BLaER1 treated with 17β-estradiol and CSF1 and Interleukin-3, amounts not matched to agents 10 nM and 100 nM (cell line): ENCODE measurements around the gene C1orf232.

Source experiments
- H3K27ac ChIP-seq, 11 experiments: shearing (Covaris generic); formaldehyde crosslinking; 2 replicates each; pipeline ENCODE4 v1.8.1; 2022
- H3K27me3 ChIP-seq, 11 experiments: shearing (Covaris generic); formaldehyde crosslinking; 2 replicates each; pipeline ENCODE4 v1.8.1; 2022
- H3K36me3 ChIP-seq, 11 experiments: shearing (Covaris generic); formaldehyde crosslinking; 2 replicates each; pipeline ENCODE4 v1.8.1; 2022
- H3K4me1 ChIP-seq, 10 experiments: shearing (Covaris generic); formaldehyde crosslinking; 2 replicates each; pipeline ENCODE4 v1.8.1; 2022
- H3K4me2 ChIP-seq, 11 experiments: shearing (Covaris generic); formaldehyde crosslinking; 2 replicates each; pipeline ENCODE4 v1.8.1; 2022
- H3K4me3 ChIP-seq, 10 experiments: shearing (Covaris generic); formaldehyde crosslinking; 2 replicates each; pipeline ENCODE4 v1.8.1; 2022
- H3K9ac ChIP-seq, 11 experiments: shearing (Covaris generic); formaldehyde crosslinking; 2 replicates each; pipeline ENCODE4 v1.8.1; 2022
- H3K9me3 ChIP-seq, 11 experiments: shearing (Covaris generic); formaldehyde crosslinking; replicated peaks in 1 of 11; 2 replicates each; pipeline ENCODE4 v1.8.1; 2022
- H4K20me1 ChIP-seq, 11 experiments: shearing (Covaris generic); formaldehyde crosslinking; 2 replicates each; pipeline ENCODE4 v1.8.1; 2022
- Cebpa-rat ChIP-seq, 11 experiments: shearing (Covaris generic); IDR thresholded peaks; 2 replicates each; pipeline ENCODE4 v1.8.1; 2022

Gene C1orf232

DNA sequence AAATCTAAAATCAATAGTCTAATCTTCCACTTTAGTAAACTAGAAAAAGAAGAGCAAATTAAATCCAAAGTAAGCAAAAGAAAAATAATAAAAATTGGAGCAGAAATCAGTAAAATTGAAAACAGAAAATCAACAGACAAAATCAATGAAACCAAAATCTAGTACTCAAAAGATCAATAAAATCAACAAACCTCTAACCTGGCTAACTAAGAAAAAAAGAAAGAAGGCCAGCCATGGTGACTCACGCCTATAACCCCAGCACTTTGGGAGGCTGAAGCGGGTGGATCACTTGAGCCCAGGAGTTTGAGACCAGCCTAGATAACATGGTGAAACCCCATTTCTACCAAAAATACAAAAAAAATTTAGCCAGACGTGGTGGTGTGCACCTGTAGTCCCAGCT lies 34.3 kb downstream of the C1orf232 start:
- no peak for TF ChIP-seq Cebpa-rat (IDR thresholded peaks at IDR 0.05)
- peaks cover 0 to 23% (median 14%) of the 10 kb centered on the region in 10 experiments; a peak in 13 of 20 replicates for H3K4me1 ChIP-seq
- no peak overlapping the region for H3K27ac ChIP-seq
- H3K36me3 ChIP-seq = no peaks in the 10 kb centered on the region
- peaks cover 7 to 14% (median 10%) of the 10 kb centered on the region in 11 experiments; a peak in 20 of 22 replicates for H3K9me3 ChIP-seq
- H4K20me1 ChIP-seq = no peaks in the 10 kb centered on the region
- H3K4me2 ChIP-seq = no peak overlapping the region
- no peak overlapping the region for H3K9ac ChIP-seq
- H3K4me3 ChIP-seq = no peak overlapping the region
- H3K27me3 ChIP-seq = no peaks in the 10 kb centered on the region

GRCh38 chr1:26132834-26133167 lies 36.0 kb downstream of the C1orf232 start:
- Histone ChIP-seq H3K9ac (no peak overlapping the region), H3K27me3 (no peaks in the 10 kb centered on the region), H3K9me3 (peaks cover 7 to 14% (median 10%) of the 10 kb centered on the region in 11 experiments; a peak in 20 of 22 replicates), H3K4me2 (no peak overlapping the region), H3K36me3 (no peaks in the 10 kb centered on the region), H3K4me1 (peaks cover 8 to 20% (median 15%) of the 10 kb centered on the region in 10 experiments), H3K27ac (no peak overlapping the region), H4K20me1 (no peaks in the 10 kb centered on the region), H3K4me3 (no peak overlapping the region)
- no peak for TF ChIP-seq Cebpa-rat (IDR thresholded peaks at IDR 0.05)

DNA sequence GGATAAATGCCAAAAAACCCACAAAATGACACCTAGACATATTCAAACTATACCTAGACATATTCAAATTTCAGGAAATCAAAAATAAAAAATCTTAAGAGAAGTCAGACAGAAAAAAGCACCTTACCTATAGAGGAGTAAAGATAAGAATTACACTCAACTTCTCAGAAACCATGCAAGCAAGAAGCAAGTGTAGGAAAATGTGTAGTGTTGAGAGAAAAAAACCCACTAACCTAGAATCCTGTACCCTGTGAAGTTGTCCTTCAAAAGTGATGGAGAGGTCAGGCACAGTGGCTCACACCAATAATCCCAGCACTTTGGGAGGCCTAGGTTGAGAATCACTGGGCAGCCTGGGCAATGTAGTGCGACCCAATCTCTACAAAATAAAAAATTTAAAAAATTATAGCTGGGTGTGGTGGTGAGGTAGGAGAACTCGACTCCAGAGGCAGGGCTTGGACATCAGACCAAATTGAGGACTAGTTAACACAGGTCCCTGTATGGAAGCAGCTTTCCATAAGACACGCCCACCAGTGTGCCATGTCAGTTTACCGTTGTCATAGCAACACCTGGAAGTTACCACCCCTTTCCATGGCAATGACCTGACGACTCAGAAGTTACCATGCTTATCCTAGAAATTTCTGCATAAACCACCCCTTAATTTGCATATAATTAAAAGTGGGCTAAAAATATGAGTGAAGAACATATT lies 36.5 kb downstream of the C1orf232 start:
- Histone ChIP-seq H3K9me3 (peaks cover 7 to 14% (median 10%) of the 10 kb centered on the region in 11 experiments; a peak in 20 of 22 replicates), H3K4me1 (peaks cover 13 to 21% (median 18%) of the 10 kb centered on the region in 10 experiments), H3K4me2 (no peak overlapping the region), H4K20me1 (no peaks in the 10 kb centered on the region), H3K36me3 (no peaks in the 10 kb centered on the region), H3K9ac (no peak overlapping the region), H3K27me3 (no peaks in the 10 kb centered on the region), H3K27ac (no peak overlapping the region), H3K4me3 (no peak overlapping the region)
- no peak for TF ChIP-seq Cebpa-rat (IDR thresholded peaks at IDR 0.05)

- no peak for TF ChIP-seq Cebpa-rat (IDR thresholded peaks at IDR 0.05)
- no peak overlapping the region for H3K9ac ChIP-seq
Observed at GRCh38 chr1:26130695-26131094, 38.1 kb downstream of the C1orf232 start.

DNA sequence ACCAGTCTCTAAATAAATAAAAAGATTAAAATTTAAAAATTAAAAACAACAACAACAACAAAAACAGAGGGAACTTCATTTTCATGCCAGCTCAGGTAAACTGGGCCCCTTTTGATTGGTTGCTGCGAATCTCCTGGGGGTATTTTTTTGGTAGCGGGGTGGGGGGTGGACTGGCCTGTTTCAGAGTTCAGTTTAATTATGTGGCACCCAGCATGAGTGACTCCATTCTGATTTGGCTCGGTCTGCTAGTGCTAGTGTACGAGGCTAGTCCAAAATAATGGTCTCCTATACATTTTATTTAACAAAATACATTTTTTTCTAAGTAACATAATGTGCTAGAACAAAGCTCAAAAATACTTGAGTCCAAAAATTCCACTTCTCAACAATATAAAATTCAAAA lies 39.0 kb downstream of the C1orf232 start:
- H3K4me3 ChIP-seq = no peak overlapping the region
- no peak for TF ChIP-seq Cebpa-rat (IDR thresholded peaks at IDR 0.05)
- H3K4me1 ChIP-seq = peaks cover 35 to 46% (median 40%) of the 10 kb centered on the region in 10 experiments
- no peaks in the 10 kb centered on the region for H4K20me1 ChIP-seq
- H3K27me3 ChIP-seq = no peaks in the 10 kb centered on the region
- no peak overlapping the region for H3K4me2 ChIP-seq
- no peaks in the 10 kb centered on the region for H3K36me3 ChIP-seq
- H3K27ac ChIP-seq = no peak overlapping the region
- peaks cover 3 to 9% (median 5%) of the 10 kb centered on the region in 11 experiments; a peak in 19 of 22 replicates for H3K9me3 ChIP-seq
- no peak overlapping the region for H3K9ac ChIP-seq

More at GRCh38 chr1:26130695-26131094, 38.1 kb downstream of the C1orf232 start:
- no peak overlapping the region for H3K4me2 ChIP-seq
- H4K20me1 ChIP-seq = no peaks in the 10 kb centered on the region
- peaks cover 28 to 36% (median 31%) of the 10 kb centered on the region in 10 experiments for H3K4me1 ChIP-seq
- no peaks in the 10 kb centered on the region for H3K27me3 ChIP-seq
- peaks cover 7 to 14% (median 10%) of the 10 kb centered on the region in 11 experiments; a peak in 20 of 22 replicates for H3K9me3 ChIP-seq
- H3K4me3 ChIP-seq = no peak overlapping the region
- H3K27ac ChIP-seq = no peak overlapping the region
- no peaks in the 10 kb centered on the region for H3K36me3 ChIP-seq

- H3K36me3 ChIP-seq = peaks cover 0 to 21% (median 8%) of the 10 kb centered on the region in 11 experiments; a peak in 11 of 22 replicates
- TF ChIP-seq Cebpa-rat (IDR thresholded peaks at IDR 0.05) = no peak
- H3K4me2 ChIP-seq = peak overlapping the region; percentile 76 to 88 (median 78)
- no peaks in the 10 kb centered on the region for H3K9me3 ChIP-seq
- H3K4me1 ChIP-seq = peaks cover 41 to 68% (median 50%) of the 10 kb centered on the region in 10 experiments
- H4K20me1 ChIP-seq = no peaks in the 10 kb centered on the region
- peak overlapping the region in 4 of 10 experiments; percentile 4 to 35 (median 20); a peak in 3 of 20 replicates for H3K4me3 ChIP-seq
- peak overlapping the region in 10 of 11 experiments; percentile 37 to 90 (median 84); a peak in 19 of 22 replicates for H3K27ac ChIP-seq
- peak overlapping the region in 10 of 11 experiments; percentile 25 to 73 (median 66); a peak in 20 of 22 replicates for H3K9ac ChIP-seq
- no peaks in the 10 kb centered on the region for H3K27me3 ChIP-seq
Observed at GRCh38 chr1:26127235-26128163, 41.3 kb downstream of the C1orf232 start.

- H4K20me1 ChIP-seq = no peaks in the 10 kb centered on the region
- peak overlapping the region in 10 of 11 experiments; percentile 39 to 73 (median 66); a peak in 19 of 22 replicates for H3K9ac ChIP-seq
- TF ChIP-seq Cebpa-rat (IDR thresholded peaks at IDR 0.05) = peak in 9 of 11 experiments; percentile 74 to 95 (median 83); a peak in 17 of 22 replicates
- H3K27ac ChIP-seq = peak overlapping the region in 10 of 11 experiments; percentile 37 to 90 (median 84); a peak in 20 of 22 replicates
- peak overlapping the region in 4 of 10 experiments; percentile 14 to 35 (median 21); a peak in 6 of 20 replicates for H3K4me3 ChIP-seq
- peak overlapping the region; percentile 76 to 88 (median 78) for H3K4me2 ChIP-seq
- H3K4me1 ChIP-seq = peaks cover 49 to 78% (median 60%) of the 10 kb centered on the region in 10 experiments
- H3K36me3 ChIP-seq = peaks cover 0 to 30% (median 10%) of the 10 kb centered on the region in 11 experiments; a peak in 11 of 22 replicates
- H3K27me3 ChIP-seq = no peaks in the 10 kb centered on the region
- no peaks in the 10 kb centered on the region for H3K9me3 ChIP-seq
Observed at GRCh38 chr1:26126321-26127084, 42.3 kb downstream of the C1orf232 start.

DNA sequence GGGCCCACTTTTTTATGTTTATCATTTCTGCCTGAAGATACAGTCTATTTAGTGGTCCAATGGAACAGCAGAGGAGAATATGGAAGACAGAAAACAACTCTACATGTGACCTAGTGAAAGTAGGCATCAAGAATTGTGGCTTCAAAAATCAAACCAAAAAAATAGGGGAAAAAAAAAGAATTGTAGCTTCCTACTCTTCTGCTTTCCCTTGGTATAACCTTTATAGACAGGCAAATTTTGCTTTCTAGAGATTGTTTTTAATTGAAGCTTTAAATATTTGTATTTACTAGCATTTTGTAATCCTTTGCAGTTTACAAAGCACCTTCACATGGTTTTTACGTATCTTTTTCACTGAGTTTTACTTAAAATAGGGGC lies 42.8 kb downstream of the C1orf232 start:
- Histone ChIP-seq H3K4me2 (peak overlapping the region; percentile 76 to 88 (median 78)), H3K27ac (peak overlapping the region in 10 of 11 experiments; percentile 37 to 90 (median 84); a peak in 20 of 22 replicates)

More for the DNA sequence above, 42.8 kb downstream of the C1orf232 start:
- Histone ChIP-seq H3K9me3 (no peaks in the 10 kb centered on the region), H3K9ac (peak overlapping the region in 10 of 11 experiments; percentile 39 to 73 (median 66); a peak in 18 of 22 replicates), H3K4me3 (peak overlapping the region in 1 of 10 experiments; percentile 28; a peak in 2 of 20 replicates), H3K4me1 (peaks cover 54 to 83% (median 64%) of the 10 kb centered on the region in 10 experiments), H3K27me3 (no peaks in the 10 kb centered on the region), H4K20me1 (no peaks in the 10 kb centered on the region), H3K36me3 (peaks cover 0 to 30% (median 10%) of the 10 kb centered on the region in 11 experiments; a peak in 11 of 22 replicates)
- no peak for TF ChIP-seq Cebpa-rat (IDR thresholded peaks at IDR 0.05)
